Sigmoid colon (tissue), 4 donors: Measurements from ENCODE around the gene UMODL1.

ENCODE experiments used
- CTCF ChIP-seq, 4 experiments: fragments of 450-650 bp in 3 of 4; fragments of 200-600 bp in 1 of 4; IDR thresholded peaks; one replicate each; pipeline ENCODE4 v1.5.1; 2016 to 2019; ENCODE audit warnings: antibody characterized with exemption in 4 of 4, mild to moderate bottlenecking in 3 of 4, moderate library complexity in 2 of 4
- EP300 ChIP-seq, 4 donors: sonication (generic); formaldehyde crosslinking; IDR thresholded peaks; one replicate each; pipeline ENCODE4 v1.6.1; 2017; ENCODE audit warnings: antibody characterized with exemption in 4 of 4
- POLR2A ChIP-seq, 2 donors: fragments of 450-650 bp; IDR thresholded peaks; one replicate each; pipeline ENCODE4 v1.6.1; 2016; ENCODE audit warnings: antibody characterized with exemption in 2 of 2, mild to moderate bottlenecking in 2 of 2, moderate library complexity in 2 of 2

GRCh38 chr21:42037516-42037915 lies 33.6 kb upstream of the UMODL1 start:
- TF ChIP-seq POLR2A (IDR thresholded peaks at IDR 0.05) (no peak), EP300 (IDR thresholded peaks at IDR 0.05) (no peak), CTCF (IDR thresholded peaks at IDR 0.05) (no peak)
